IMR-90 (cell line): ENCODE results near the gene ATXN3L. TPM values are rescaled to one million over a fixed set of nuclear protein-coding genes. Genes with fewer than 3 reads are reported as not detected.

Source experiments
- ATAC-seq: fragments of 200-7000 bp; cut with Tn5 transposase; 2 replicates; pipeline ENCODE4 v1.9.1; 2020; ENCODE audit warnings: low read depth, mild to moderate bottlenecking, moderate library complexity
- BruUV-seq: library from RNA; stranded (reverse); fragments of 400-500 nt; replicated peaks from 2 replicates; lab custom pipeline; 2021; lab: Mats Ljungman, UMichigan
- CTCF ChIA-PET: fragments of 300-600 bp; formaldehyde crosslinking; extraction: SDS; loops from one replicate; lab custom pipeline; 2021; ENCODE audit warnings: antibody characterized with exemption; lab: Yijun Ruan, JAX
- POLR2A ChIA-PET: fragments of 300-600 bp; sonication (Branson Sonifier 250); formaldehyde crosslinking; loops from one replicate; lab custom pipeline; 2022; ENCODE audit warnings: antibody characterized with exemption; ENCODE audit not compliant: unreplicated experiment; lab: Charles Lee
- DNase-seq: peaks from one replicate; pipeline ENCODE4 v3.0.0; 2013
- H2AFZ ChIP-seq: replicated peaks from 2 replicates; pipeline ENCODE3; 2013; ENCODE audit warnings: low read length, mild to moderate bottlenecking; ENCODE audit not compliant: poor library complexity
- H2AK5ac ChIP-seq: 2 replicates; pipeline ENCODE4 v1.6.1; 2013; ENCODE audit warnings: low read depth, low read length, inconsistent platforms
- H2AK9ac ChIP-seq: replicated peaks from 2 replicates; pipeline ENCODE3; 2013; ENCODE audit warnings: mild to moderate bottlenecking, low read depth, low read length, moderate library complexity; ENCODE audit not compliant: poor library complexity
- H2BK120ac ChIP-seq: 2 replicates; pipeline ENCODE4 v1.6.1; 2013; ENCODE audit warnings: low read depth, low read length, inconsistent platforms
- H2BK15ac ChIP-seq: 3 replicates; pipeline ENCODE4 v1.6.1; 2013; ENCODE audit warnings: low read depth, low read length, inconsistent platforms
- H2BK20ac ChIP-seq: 2 replicates; pipeline ENCODE4 v1.6.1; 2013; ENCODE audit warnings: low read depth, mild to moderate bottlenecking, inconsistent platforms, low read length, moderate library complexity
- H2BK5ac ChIP-seq: 2 replicates; pipeline ENCODE4 v1.6.1; 2013; ENCODE audit warnings: mild to moderate bottlenecking, low read depth, low read length, inconsistent platforms; ENCODE audit not compliant: poor library complexity, severe bottlenecking
- H3K14ac ChIP-seq: replicated peaks from 2 replicates; pipeline ENCODE4 v1.6.1; 2013; ENCODE audit warnings: low read depth, low read length, inconsistent platforms
- H3K18ac ChIP-seq: 2 replicates; pipeline ENCODE4 v1.6.1; 2013; ENCODE audit warnings: low read depth, low read length, control low read depth
- H3K23ac ChIP-seq: 2 replicates; pipeline ENCODE4 v1.6.1; 2013; ENCODE audit warnings: low read depth, low read length, inconsistent platforms
- H3K27ac ChIP-seq: 2 replicates; pipeline ENCODE4 v1.5.1; 2013; ENCODE audit warnings: mild to moderate bottlenecking, control low read depth, low read length; ENCODE audit not compliant: insufficient read depth
- H3K27me3 ChIP-seq: 2 replicates; pipeline ENCODE4 v1.6.1; 2013; ENCODE audit warnings: low read length; ENCODE audit not compliant: control insufficient read depth, insufficient read depth
- H3K36me3 ChIP-seq: 2 replicates; pipeline ENCODE4 v1.6.1; 2013; ENCODE audit warnings: low read length, mixed read lengths; ENCODE audit not compliant: control insufficient read depth, insufficient read depth
- H3K4ac ChIP-seq: 2 replicates; pipeline ENCODE4 v1.6.1; 2013; ENCODE audit warnings: low read depth, low read length, inconsistent platforms
- H3K4me1 ChIP-seq: 2 replicates; pipeline ENCODE4 v1.6.1; 2013; ENCODE audit warnings: low read length, mixed read lengths; ENCODE audit not compliant: control insufficient read depth, insufficient read depth
- H3K4me2 ChIP-seq: 2 replicates; pipeline ENCODE4 v1.6.1; 2013; ENCODE audit warnings: low read depth, mild to moderate bottlenecking, control low read depth, low read length, moderate library complexity
- H3K4me3 ChIP-seq: 2 replicates; pipeline ENCODE4 v1.5.1; 2013; ENCODE audit warnings: low read depth, mild to moderate bottlenecking, control low read depth, low read length, moderate library complexity; ENCODE audit not compliant: insufficient read depth
- H3K56ac ChIP-seq: 2 replicates; pipeline ENCODE4 v1.6.1; 2013; ENCODE audit warnings: low read length, inconsistent platforms; ENCODE audit not compliant: insufficient read depth; ENCODE audit errors: extremely low read depth
- H3K79me1 ChIP-seq, 2 experiments: 2 replicates each; pipeline ENCODE4 v1.6.1; 2013; ENCODE audit warnings: low read length in 2 of 2, inconsistent platforms in 1 of 2, low read depth in 1 of 2
- H3K9ac ChIP-seq: 2 replicates; pipeline ENCODE4 v1.6.1; 2013; ENCODE audit warnings: low read depth, low read length, control low read depth
- H3K9me1 ChIP-seq: 2 replicates; pipeline ENCODE4 v1.6.1; 2013; ENCODE audit warnings: low read length, inconsistent platforms; ENCODE audit not compliant: insufficient read depth
- H3K9me3 ChIP-seq: 2 replicates; pipeline ENCODE4 v1.6.1; 2013; ENCODE audit warnings: low read length; ENCODE audit not compliant: control insufficient read depth, insufficient read depth
- H4K20me1 ChIP-seq: 2 replicates; pipeline ENCODE4 v1.6.1; 2013; ENCODE audit warnings: low read length, inconsistent platforms; ENCODE audit not compliant: insufficient read depth
- H4K5ac ChIP-seq: 2 replicates; pipeline ENCODE4 v1.6.1; 2013; ENCODE audit warnings: mild to moderate bottlenecking, low read depth, low read length, control low read depth
- H4K8ac ChIP-seq, 2 experiments: 2 replicates each; pipeline ENCODE4 v1.6.1; 2013; ENCODE audit warnings: low read depth in 2 of 2, low read length in 2 of 2, control low read depth in 1 of 2, inconsistent platforms in 1 of 2
- H4K91ac ChIP-seq: 2 replicates; pipeline ENCODE4 v1.6.1; 2013; ENCODE audit warnings: low read depth, low read length, inconsistent platforms; ENCODE audit not compliant: insufficient read depth
- BHLHE40 ChIP-seq: fragments of 150-350 bp; IDR thresholded peaks from 2 replicates; pipeline ENCODE4 v1.6.1; 2016; ENCODE audit warnings: mild to moderate bottlenecking, low read depth, low read length
- CHD1 ChIP-seq: IDR thresholded peaks from 2 replicates; pipeline ENCODE4 v1.6.1; 2012; ENCODE audit warnings: low read depth, low read length, improper control_type of control experiment
- RAD21 ChIP-seq: IDR thresholded peaks from 2 replicates; pipeline ENCODE4 v1.6.1; 2012; ENCODE audit warnings: low read length, improper control_type of control experiment
- RFX5 ChIP-seq: IDR thresholded peaks from 2 replicates; pipeline ENCODE4 v1.8.0; 2012; ENCODE audit warnings: low read depth, mild to moderate bottlenecking, low read length, moderate library complexity
- SMC3 ChIP-seq: fragments of 150-350 bp; IDR thresholded peaks from 2 replicates; pipeline ENCODE4 v1.6.1; 2016; ENCODE audit warnings: low read depth, mild to moderate bottlenecking, antibody characterized with exemption, low read length, moderate library complexity
- WGBS, 2 experiments: methylation state at CpG; one replicate each; pipeline versions ENCODE4 v1.1.5 to v1.1.7; 2013; ENCODE audit warnings: missing lambda C conversion rate in 2 of 2; ENCODE audit not compliant: insufficient read length in 1 of 2; ENCODE audit errors: extremely low coverage in 2 of 2; 5-methylcytosine and 5-hydroxymethylcytosine counted together
- dilution Hi-C: fragments of 300-500 bp; cut with HindIII; formaldehyde crosslinking; loops from one replicate; pipeline ENCODE4 v1.14.3; 2018; ENCODE audit warnings: low sequenced_read_pairs; ENCODE audit not compliant: unreplicated experiment
- in situ Hi-C: fragments of 300-500 bp; cut with MboI; formaldehyde crosslinking; loops from 3 replicates; pipeline ENCODE4 v1.14.3; 2019; ENCODE audit warnings: low sequenced_read_pairs, inconsistent platforms, mixed read lengths
- intact Hi-C: fragments of 100-400 bp; cut with micrococcal nuclease; formaldehyde crosslinking; loops from 2 replicates; pipeline ENCODE4 v1.10.0; 2022
- polyA plus RNA-seq, 3 experiments: library from polyadenylated mRNA; depleted of rRNA; stranded (reverse); fragments of >200 nt; gene quantifications; 2 replicates each; pipeline ENCODE4 v1.2.3, GENCODE V29; 2012; ENCODE audit warnings: low replicate concordance in 1 of 3
- total RNA-seq: library from RNA; depleted of rRNA; stranded (reverse); fragments of >200 nt; gene quantifications from 2 replicates; pipeline ENCODE4 v1.2.3, GENCODE V29; 2012

ATXN3L gene
- total and polyA plus RNA-seq, 2 of the 4 experiments (the other 2 are of a cell fraction), result not detected

- TF ChIP-seq RFX5 (no peak), SMC3 (no peak), RAD21 (no peak), CHD1 (no peak), BHLHE40 (no peak)
- Histone ChIP-seq H3K56ac (no peak overlapping the region), H3K27me3 (no peaks in the 10 kb centered on the region; the same call in 1 of the 2 replicates), H2BK15ac (peak overlapping the region; percentile 68; the same call in 1 of the 3 replicates), H4K91ac (peak overlapping the region; percentile 20; the same call in 1 of the 2 replicates), H2AFZ (peak overlapping the region; percentile 83), H3K14ac (0 out of 2 replicates have a peak overlapping the region, but pooled peaks have one; percentile 15), H3K9ac (no peak overlapping the region), H2BK5ac (peak overlapping the region; percentile 33), H4K5ac (no peak overlapping the region), H3K9me1 (0 out of 2 replicates have a peak, but pooled peaks cover 3% of the 10 kb centered on the region), H2BK120ac (peak overlapping the region; percentile 66; the same call in 1 of the 2 replicates), H2AK9ac (no peak overlapping the region), H3K9me3 (no peaks in the 10 kb centered on the region), H3K18ac (peak overlapping the region; percentile 33), H2BK20ac (peak overlapping the region; percentile 66; the same call in 1 of the 2 replicates), H3K79me1 (no peaks in the 10 kb centered on the region), H3K4me2 (no peak overlapping the region), H3K4me1 (no peaks in the 10 kb centered on the region), H3K27ac (no peak overlapping the region; the same call in 1 of the 2 replicates), H2AK5ac (no peak overlapping the region), H3K23ac (0 out of 2 replicates have a peak overlapping the region, but pooled peaks have one; percentile 47), H3K4me3 (no peak overlapping the region), H3K4ac (peak overlapping the region; percentile 47), H4K8ac (peak overlapping the region in 1 of 2 experiments; percentile 75; a peak in 2 of 4 replicates), H4K20me1 (no peaks in the 10 kb centered on the region), H3K36me3 (no peaks in the 10 kb centered on the region)
- intact Hi-C loops (no loop called here), dilution Hi-C loops (no loop called here), in situ Hi-C loops (no loop called here)
- ChIA-PET POLR2A (no interaction called here), CTCF (no interaction called here)
- no TSS peak for BruUV-seq
- peak; percentile 46 for ATAC-seq
- peak; percentile 10 for DNase-seq
- WGBS, 2 experiments, result no CpG with 5 or more reads among the region's 1 CpG
These were observed 38.1 kb upstream of the ATXN3L start for GRCh38 chrX:13357925-13358324.
